ENCODE results near the gene MFN2.

- TF ChIP-seq CTCF (IDR thresholded peaks at IDR 0.05 in 2 of 3, conservative IDR thresholded peaks at IDR 0.05 in 1 of 3; ENCODE audit: insufficient read depth in 2 of 3, low read depth in 1 of 3, low read length in 3 of 3) (no peak), POLR2AphosphoS5 (IDR thresholded peaks at IDR 0.05; ENCODE audit: control insufficient read depth, insufficient read depth, low read depth, low read length) (no peak), SIX5 (IDR thresholded peaks at IDR 0.05; ENCODE audit: borderline replicate concordance in 1 of 2, insufficient read depth in 1 of 2, low read depth in 1 of 2, low read length in 2 of 2) (no peak)
Measured at GRCh38 chr1:12016182-12016581, 35.9 kb downstream of the MFN2 start.
